Testis (tissue), 2 donors: ENCODE data around the gene ACOX3.

ENCODE experiments used
- CTCF ChIP-seq, 3 experiments: fragments of 450-650 bp in 2 of 3; fragments of 200-600 bp in 1 of 3; sonication (generic) in 1 of 3; IDR thresholded peaks; one replicate each; pipeline ENCODE4 v1.5.1; 2016 to 2019; ENCODE audit warnings: antibody characterized with exemption in 3 of 3, mild to moderate bottlenecking in 2 of 3, moderate library complexity in 1 of 3
- POLR2A ChIP-seq: fragments of 450-650 bp; IDR thresholded peaks from one replicate; pipeline ENCODE4 v1.6.1; 2017; ENCODE audit warnings: antibody characterized with exemption, mild to moderate bottlenecking, moderate library complexity

DNA sequence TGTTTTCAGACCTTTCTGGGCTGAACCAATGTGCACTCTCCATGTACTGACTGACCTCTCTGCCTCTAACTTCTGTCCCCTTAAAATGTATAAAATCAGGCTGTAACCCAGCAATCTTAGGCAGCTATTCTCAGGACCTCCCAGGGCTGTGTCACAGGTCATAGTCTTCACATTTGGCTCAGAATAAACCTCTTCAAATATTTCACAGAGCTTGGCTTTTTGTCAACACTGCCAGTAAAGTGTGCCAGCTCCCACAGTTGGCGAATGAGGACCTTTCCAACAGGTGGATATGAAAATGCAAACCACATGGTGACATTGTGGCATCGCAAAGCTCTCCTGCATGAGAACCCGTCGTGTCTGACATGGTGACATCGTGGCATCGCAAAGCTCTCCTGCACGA, 76.4 kb downstream of the ACOX3 start:
- TF ChIP-seq CTCF (IDR thresholded peaks at IDR 0.05), result no peak
- no peak for TF ChIP-seq POLR2A
